Hepatocyte (in vitro differentiated cells): Measurements from ENCODE around the gene KRT14. TPM values are rescaled to one million over a fixed set of nuclear protein-coding genes. Genes with fewer than 3 reads are reported as not detected.

Experiments used
- DNase-seq: peaks from one replicate; pipeline ENCODE4 v3.0.0-alpha.2; 2016; ENCODE audit warnings: low spot score
- H2AFZ ChIP-seq: fragments of 200-600 bp; sonication (generic); 2 replicates; pipeline ENCODE4 v1.6.0; 2016; ENCODE audit warnings: antibody characterized with exemption, mild to moderate bottlenecking
- H3K27ac ChIP-seq: fragments of 200-600 bp; sonication (generic); 2 replicates; pipeline ENCODE4 v1.5.1; 2016; ENCODE audit warnings: mild to moderate bottlenecking
- H3K27me3 ChIP-seq: fragments of 200-600 bp; sonication (generic); 2 replicates; pipeline ENCODE4 v1.6.1; 2016
- H3K36me3 ChIP-seq: fragments of 200-600 bp; sonication (generic); replicated peaks from 2 replicates; pipeline ENCODE4 v1.5.1; 2016; ENCODE audit warnings: low read depth; ENCODE audit not compliant: insufficient read depth
- H3K4me1 ChIP-seq: fragments of 200-600 bp; sonication (generic); 2 replicates; pipeline ENCODE4 v1.5.1; 2016; ENCODE audit warnings: mild to moderate bottlenecking, moderate library complexity; ENCODE audit not compliant: insufficient read depth
- H3K4me2 ChIP-seq: fragments of 200-600 bp; sonication (generic); 2 replicates; pipeline ENCODE4 v1.6.0; 2016
- H3K4me3 ChIP-seq: fragments of 200-600 bp; sonication (generic); 2 replicates; pipeline ENCODE4 v1.5.1; 2016; ENCODE audit warnings: mild to moderate bottlenecking
- H3K79me2 ChIP-seq: fragments of 200-600 bp; sonication (generic); 2 replicates; pipeline ENCODE4 v1.6.0; 2017; ENCODE audit warnings: mild to moderate bottlenecking
- H3K9me2 ChIP-seq: fragments of 200-600 bp; sonication (generic); replicated peaks from 2 replicates; pipeline ENCODE4 v1.6.0; 2017; ENCODE audit warnings: mild to moderate bottlenecking; ENCODE audit not compliant: insufficient read depth
- H3K9me3 ChIP-seq: fragments of 200-600 bp; sonication (generic); 2 replicates; pipeline ENCODE4 v1.5.1; 2016; ENCODE audit warnings: low read depth, mild to moderate bottlenecking
- H4K20me1 ChIP-seq: fragments of 200-600 bp; sonication (generic); 2 replicates; pipeline ENCODE4 v1.6.0; 2016; ENCODE audit warnings: mild to moderate bottlenecking; ENCODE audit not compliant: insufficient read depth, poor library complexity, severe bottlenecking
- CTCF ChIP-seq: fragments of 200-600 bp; sonication (generic); IDR thresholded peaks from 2 replicates; pipeline ENCODE4 v1.5.1; 2016; ENCODE audit warnings: antibody characterized with exemption, mild to moderate bottlenecking; ENCODE audit not compliant: poor library complexity
- EZH2 ChIP-seq: fragments of 200-600 bp; sonication (generic); IDR thresholded peaks from 2 replicates; pipeline ENCODE4 v1.6.1; 2016; ENCODE audit warnings: antibody characterized with exemption, mild to moderate bottlenecking, borderline replicate concordance
- EZH2phosphoT487 ChIP-seq: fragments of 200-600 bp; sonication (generic); IDR thresholded peaks from one replicate; pipeline ENCODE4 v1.6.1; 2018; ENCODE audit warnings: antibody characterized with exemption, mild to moderate bottlenecking, low read depth, moderate library complexity; ENCODE audit not compliant: unreplicated experiment, severe bottlenecking
- WGBS: methylation state at CpG from one replicate; pipeline ENCODE4 v1.1.6; 2016; ENCODE audit warnings: low lambda C conversion rate; ENCODE audit errors: missing lambda C conversion rate; 5-methylcytosine and 5-hydroxymethylcytosine counted together
- polyA plus RNA-seq: library from polyadenylated mRNA; unstranded; fragments of >200 nt; fragmentation: Nextera tagmentation; extraction: Ambion mirVana; gene quantifications from 2 replicates; pipeline ENCODE4 v1.2.1, GENCODE V29; 2016
- total RNA-seq: library from RNA; depleted of rRNA; stranded (reverse); fragments of >200 nt; gene quantifications from 2 replicates; pipeline ENCODE4 v1.2.3, GENCODE V29; 2014

Gene KRT14
- total RNA-seq, result 0.33 TPM in 1 of 2 replicates, not detected in the other
- 1.1 and 1.9 TPM in 2 replicates for polyA plus RNA-seq

- no peak for TF ChIP-seq EZH2phosphoT487
- TF ChIP-seq EZH2, result no peak
- no peak for TF ChIP-seq CTCF
- no peaks in the 10 kb centered on the region for H3K4me1 ChIP-seq
- no peaks in the 10 kb centered on the region for H3K9me3 ChIP-seq
- no peak within 1 kb of the TSS for H3K4me2 ChIP-seq
- H3K27me3 ChIP-seq, result no peaks in the 10 kb centered on the region
- H3K27ac ChIP-seq, result no peak within 1 kb of the TSS
- H3K36me3 ChIP-seq, result no peaks in the 10 kb centered on the region
- no peaks in the 10 kb centered on the region for H3K79me2 ChIP-seq
- no peaks in the 10 kb centered on the region for H3K9me2 ChIP-seq
- no peak within 1 kb of the TSS for H2AFZ ChIP-seq
- H3K4me3 ChIP-seq, result no peak within 1 kb of the TSS
- DNase-seq, result no peak
- WGBS, result 82% methylated on average over 15 of the region's 15 CpGs
- no peaks in the 10 kb centered on the region for H4K20me1 ChIP-seq
Observed at GRCh38 chr17:41586863-41587495, at the start of gene KRT14. Gene KRT14 (minus strand): TSS chr17:41586895. CDS start chr17:41586834, 61 bp downstream.

GRCh38 chr17:41635121-41636097 lies 48.7 kb upstream of the KRT14 start:
- Histone ChIP-seq H3K79me2 (no peaks in the 10 kb centered on the region), H2AFZ (no peak overlapping the region), H3K27me3 (no peaks in the 10 kb centered on the region), H3K36me3 (no peaks in the 10 kb centered on the region), H3K9me2 (no peaks in the 10 kb centered on the region), H3K4me3 (no peak overlapping the region), H3K4me2 (peak overlapping the region; percentile 12), H3K9me3 (no peaks in the 10 kb centered on the region), H3K27ac (peak overlapping the region; percentile 80), H3K4me1 (peaks cover 19% of the 10 kb centered on the region), H4K20me1 (no peaks in the 10 kb centered on the region)
- 60% methylated on average over 28 of the region's 28 CpGs for WGBS
- TF ChIP-seq EZH2phosphoT487 (no peak), CTCF (no peak)
- DNase-seq, result peak; percentile 75

GRCh38 chr17:41634639-41635038 lies 47.9 kb upstream of the KRT14 start:
- H3K4me1 ChIP-seq, result peaks cover 19% of the 10 kb centered on the region
- H3K79me2 ChIP-seq, result no peaks in the 10 kb centered on the region
- no peaks in the 10 kb centered on the region for H3K36me3 ChIP-seq
- WGBS, result 68% methylated on average over 7 of the region's 7 CpGs
- DNase-seq, result no peak
- H3K27me3 ChIP-seq, result no peaks in the 10 kb centered on the region
- no peaks in the 10 kb centered on the region for H4K20me1 ChIP-seq
- no peaks in the 10 kb centered on the region for H3K9me3 ChIP-seq
- no peak overlapping the region for H3K4me3 ChIP-seq
- TF ChIP-seq EZH2phosphoT487 (no peak), EZH2 (no peak), CTCF (no peak)
- H3K9me2 ChIP-seq, result no peaks in the 10 kb centered on the region
- H3K4me2 ChIP-seq, result no peak overlapping the region
- H3K27ac ChIP-seq, result peak overlapping the region; percentile 80
- no peak overlapping the region for H2AFZ ChIP-seq
